Endothelial cell of hepatic sinusoid (primary cell): Measurements from ENCODE around the gene RPL35.

Experiments used
- in situ Hi-C: cut with HindIII; loops from 2 replicates; pipeline ENCODE4 v1.10.0; 2017; ENCODE audit warnings: low sequenced_read_pairs

RPL35 gene

DNA sequence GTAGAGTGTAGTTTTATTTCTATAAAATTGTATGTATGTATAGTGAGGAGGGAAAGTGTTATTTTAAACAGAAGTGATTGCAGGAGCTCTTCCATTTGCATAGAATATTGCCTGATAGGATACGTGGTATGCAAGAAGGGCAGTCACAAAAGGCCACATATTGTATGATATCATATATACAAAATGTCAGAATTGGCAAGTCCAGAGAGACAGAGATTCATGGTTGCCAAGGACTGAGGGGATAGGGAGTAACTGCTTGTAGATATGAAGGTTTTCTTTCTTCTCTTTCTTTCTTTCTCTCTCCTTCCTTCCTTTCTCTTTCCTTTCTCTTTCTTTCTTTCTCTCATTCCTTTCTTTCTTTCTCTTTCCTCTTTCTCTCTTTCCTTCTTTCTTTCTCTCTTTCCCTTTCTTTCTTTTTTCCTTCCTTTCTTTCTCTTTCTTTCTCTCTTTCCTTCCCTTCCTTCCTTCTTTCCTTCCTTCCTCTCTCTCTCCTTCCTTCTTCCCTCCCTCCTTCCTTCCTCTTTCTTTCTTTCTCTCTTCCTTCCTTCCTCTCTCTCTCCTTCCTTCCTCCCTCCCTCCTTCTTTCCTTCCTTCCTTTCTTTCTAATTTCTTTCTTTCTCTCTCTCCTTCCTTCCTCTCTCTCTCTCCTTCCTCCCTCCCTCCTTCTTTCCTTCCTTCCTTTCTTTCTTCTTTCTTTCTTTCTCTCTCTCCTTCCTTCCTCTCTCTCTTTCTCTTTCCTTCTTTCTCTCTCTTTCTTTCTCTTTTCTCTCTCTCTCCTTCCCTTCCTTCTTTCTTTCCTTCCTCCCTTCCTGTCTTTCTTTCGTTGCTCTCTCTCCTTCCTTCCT is 33.0 kb downstream of the RPL35 start:
- in situ Hi-C loops = no loop called here

DNA sequence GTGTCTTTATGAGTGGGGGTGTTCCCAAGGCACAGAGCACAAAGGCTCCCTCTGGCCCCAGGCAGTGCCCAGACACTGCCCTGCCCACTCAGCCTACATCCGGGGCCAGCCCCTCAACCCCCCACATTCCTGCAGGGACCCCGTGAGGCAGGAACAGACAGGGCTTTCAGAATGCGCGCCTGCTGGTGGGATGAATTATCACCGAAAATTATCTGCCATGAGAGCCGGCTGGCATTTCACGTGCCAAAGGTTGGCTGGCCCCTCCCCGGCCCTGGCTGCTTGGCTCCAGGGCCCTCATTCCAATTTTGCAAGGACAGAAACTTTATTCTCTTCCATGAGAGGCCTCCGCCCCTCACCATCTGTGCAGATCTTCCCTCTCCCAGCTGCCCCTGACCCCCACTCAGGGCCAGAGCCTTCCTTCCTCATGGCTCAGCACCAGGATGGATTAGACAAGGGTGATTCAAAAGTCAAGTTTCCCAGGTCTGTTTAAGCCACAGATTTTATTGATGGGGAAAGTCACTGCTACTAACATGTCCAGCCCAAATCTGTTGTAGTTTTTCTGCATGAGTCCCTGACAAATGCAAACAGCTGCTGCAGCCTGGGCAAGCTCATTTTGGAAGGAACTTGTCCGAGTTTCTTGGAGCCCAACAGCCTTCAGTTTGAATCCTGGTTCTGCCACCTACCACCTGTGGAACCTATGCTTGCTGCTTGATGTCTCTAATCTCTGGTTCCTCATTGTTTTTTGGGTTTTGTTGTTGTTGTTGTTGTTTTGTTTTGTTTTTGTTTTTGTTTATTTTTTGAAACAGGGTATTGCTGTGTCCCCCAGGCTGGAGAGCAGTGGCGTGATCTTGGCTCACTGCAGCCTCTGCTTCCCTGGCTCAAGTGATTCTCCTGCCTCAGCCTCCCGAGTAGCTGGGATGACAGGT is 40.8 kb downstream of the RPL35 start:
- in situ Hi-C loops = no loop called here

- in situ Hi-C loops = no loop called here
These were observed 43.1 kb downstream of the RPL35 start for GRCh38 chr9:124818431-124819281.

- in situ Hi-C loops = no loop called here
These were observed 46.2 kb downstream of the RPL35 start for GRCh38 chr9:124815601-124816000.

DNA sequence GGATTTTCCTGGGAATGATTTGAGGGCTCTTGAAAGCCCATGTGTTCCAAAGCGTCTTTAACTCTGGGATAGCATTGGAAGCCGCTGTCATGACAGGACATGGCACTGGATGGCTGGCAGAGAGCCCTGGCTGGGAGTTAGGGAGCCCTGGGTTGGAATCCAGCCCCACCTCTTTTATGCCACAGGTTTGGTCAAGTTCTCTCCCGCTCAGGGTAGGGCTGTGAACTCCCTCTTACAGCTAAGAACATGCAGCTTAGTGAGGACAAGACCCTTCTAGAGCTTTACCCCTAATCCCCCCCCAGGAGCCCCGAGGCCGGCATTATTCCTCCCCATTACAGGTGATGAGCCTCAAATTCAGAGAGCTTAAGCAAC is 47.6 kb downstream of the RPL35 start:
- in situ Hi-C loops = no loop called here

- in situ Hi-C loops = no loop called here
These were observed 48.1 kb downstream of the RPL35 start for GRCh38 chr9:124813501-124814163.

- in situ Hi-C loops = no loop called here
These were observed 48.7 kb downstream of the RPL35 start for GRCh38 chr9:124813041-124813440.

GRCh38 chr9:124812441-124812876 is 49.3 kb downstream of the RPL35 start:
- in situ Hi-C loops = no loop called here

DNA sequence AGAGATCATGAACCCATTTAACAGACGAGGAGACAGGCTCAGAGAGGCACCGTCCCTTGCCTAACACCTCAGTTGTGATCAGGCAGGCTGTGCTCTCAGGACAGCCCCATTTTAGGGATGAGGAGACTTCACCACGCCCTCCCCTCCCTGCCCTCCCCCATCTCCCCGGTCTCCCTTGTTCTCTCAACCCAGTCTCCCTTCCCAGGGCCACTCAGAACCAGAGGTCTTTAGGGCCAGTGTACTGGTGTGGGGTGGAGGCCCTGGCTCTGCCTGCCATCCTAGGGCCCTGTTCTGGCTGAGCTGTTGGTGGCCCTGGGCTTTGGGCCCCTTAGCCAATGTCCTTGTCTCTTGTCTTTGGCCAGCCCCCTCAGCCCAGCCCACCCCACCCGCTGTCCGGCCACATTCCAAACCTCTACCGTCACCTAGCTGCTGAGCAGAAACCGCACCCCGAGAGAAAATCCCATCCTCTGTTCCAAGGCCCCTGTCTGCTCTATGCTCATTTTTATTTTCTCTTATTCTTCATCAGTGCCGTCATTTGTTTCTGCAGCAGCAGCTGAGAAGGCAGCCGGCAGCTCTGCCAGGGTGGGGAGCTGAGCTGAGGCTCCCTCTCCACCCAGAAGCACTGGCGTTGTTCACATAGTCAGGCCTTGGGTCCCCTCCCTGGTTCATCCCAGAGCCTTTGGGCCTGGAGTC is 50.9 kb downstream of the RPL35 start:
- in situ Hi-C loops = no loop called here

DNA sequence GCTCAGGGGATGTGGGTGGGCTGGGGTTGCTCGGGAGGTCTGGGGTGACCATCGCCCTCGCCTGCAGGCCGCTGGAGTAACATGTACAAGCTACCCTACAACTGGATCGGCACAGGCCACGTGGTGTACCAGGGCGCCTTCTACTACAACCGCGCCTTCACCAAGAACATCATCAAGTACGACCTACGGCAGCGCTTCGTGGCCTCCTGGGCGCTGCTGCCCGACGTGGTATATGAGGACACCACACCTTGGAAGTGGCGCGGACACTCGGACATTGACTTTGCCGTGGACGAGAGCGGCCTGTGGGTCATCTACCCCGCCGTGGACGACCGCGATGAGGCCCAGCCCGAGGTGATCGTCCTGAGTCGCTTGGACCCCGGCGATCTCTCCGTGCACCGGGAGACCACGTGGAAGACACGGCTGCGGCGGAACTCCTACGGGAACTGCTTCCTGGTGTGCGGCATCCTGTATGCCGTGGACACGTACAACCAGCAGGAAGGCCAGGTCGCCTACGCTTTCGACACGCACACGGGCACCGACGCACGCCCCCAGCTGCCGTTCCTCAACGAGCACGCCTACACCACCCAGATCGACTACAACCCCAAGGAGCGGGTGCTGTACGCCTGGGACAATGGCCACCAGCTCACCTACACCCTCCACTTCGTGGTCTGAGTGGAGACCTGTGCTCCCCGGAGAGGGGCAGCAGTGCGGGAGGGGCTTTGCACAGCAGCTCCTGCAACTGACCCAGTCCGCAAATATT is 51.8 kb downstream of the RPL35 start:
- in situ Hi-C loops = no loop called here

GRCh38 chr9:124809211-124809610 is 52.5 kb downstream of the RPL35 start:
- in situ Hi-C loops = no loop called here

DNA sequence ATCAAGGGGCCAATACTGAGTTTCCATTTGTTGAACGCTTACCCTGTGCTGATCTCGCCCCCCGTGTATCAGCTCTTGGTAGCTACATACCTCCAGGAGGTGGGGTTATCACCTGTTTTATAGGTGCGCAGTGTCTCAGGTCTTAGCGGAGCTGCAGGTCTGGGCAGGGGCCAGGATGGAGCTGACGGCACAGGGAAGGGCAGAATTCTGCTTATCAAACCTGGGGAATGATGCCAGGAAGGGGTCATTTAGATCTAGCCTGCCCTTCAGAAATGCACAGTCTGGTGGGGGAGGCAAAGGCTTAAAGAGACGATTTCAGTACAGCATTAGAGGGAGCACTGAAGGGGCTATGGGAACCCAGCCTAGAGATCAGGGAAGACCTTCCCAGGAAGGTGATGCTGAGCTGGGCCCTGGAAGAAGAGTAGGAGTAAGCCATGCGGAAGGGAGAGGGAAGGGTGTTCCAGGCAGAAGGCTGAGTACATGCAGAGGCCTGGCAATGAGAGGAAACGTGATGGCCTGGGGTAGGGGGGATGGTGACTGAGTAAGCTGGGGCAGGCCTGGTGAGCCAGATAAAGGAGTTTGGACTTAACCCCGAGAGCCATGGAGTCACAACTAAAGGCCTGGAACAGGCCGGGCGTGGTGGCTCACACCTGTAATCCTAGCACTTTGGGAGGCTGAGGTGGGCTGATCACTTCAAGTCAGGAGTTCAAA is 53.4 kb downstream of the RPL35 start:
- in situ Hi-C loops = no loop called here
